ENCODE data around the gene NPHP1.

DNA sequence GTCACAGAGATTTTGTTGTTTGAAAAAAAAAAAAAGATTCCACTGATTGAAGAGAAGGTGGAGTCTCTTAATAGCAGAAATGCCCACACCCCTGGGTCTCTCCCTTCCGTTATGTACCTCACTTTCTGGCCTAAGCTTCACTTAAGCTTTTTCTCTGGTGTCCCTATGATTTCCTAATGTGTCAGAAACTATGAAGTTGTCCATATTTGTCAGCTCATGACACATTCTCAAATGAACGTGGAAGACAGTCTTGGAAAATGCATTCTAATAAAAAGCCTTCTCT is 83.8 kb downstream of the NPHP1 start:
- TF ChIP-seq, protein P1, sequence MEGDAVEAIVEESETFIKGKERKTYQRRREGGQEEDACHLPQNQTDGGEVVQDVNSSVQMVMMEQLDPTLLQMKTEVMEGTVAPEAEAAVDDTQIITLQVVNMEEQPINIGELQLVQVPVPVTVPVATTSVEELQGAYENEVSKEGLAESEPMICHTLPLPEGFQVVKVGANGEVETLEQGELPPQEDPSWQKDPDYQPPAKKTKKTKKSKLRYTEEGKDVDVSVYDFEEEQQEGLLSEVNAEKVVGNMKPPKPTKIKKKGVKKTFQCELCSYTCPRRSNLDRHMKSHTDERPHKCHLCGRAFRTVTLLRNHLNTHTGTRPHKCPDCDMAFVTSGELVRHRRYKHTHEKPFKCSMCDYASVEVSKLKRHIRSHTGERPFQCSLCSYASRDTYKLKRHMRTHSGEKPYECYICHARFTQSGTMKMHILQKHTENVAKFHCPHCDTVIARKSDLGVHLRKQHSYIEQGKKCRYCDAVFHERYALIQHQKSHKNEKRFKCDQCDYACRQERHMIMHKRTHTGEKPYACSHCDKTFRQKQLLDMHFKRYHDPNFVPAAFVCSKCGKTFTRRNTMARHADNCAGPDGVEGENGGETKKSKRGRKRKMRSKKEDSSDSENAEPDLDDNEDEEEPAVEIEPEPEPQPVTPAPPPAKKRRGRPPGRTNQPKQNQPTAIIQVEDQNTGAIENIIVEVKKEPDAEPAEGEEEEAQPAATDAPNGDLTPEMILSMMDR (IDR thresholded peaks at IDR 0.05) = no peak
- TF ChIP-seq POLR2A (IDR thresholded peaks at IDR 0.05) = no peak

Measured in lower leg skin (tissue), 3 donors.